Esophagus muscularis mucosa (tissue), 4 donors: ENCODE measurements around the gene MZT1. TPM values are rescaled to one million over a fixed set of nuclear protein-coding genes. Genes with fewer than 3 reads are reported as not detected.

Experiments used
- DNase-seq: peaks from one replicate; pipeline ENCODE4 v3.0.0-alpha.2; 2017; ENCODE audit errors: extremely low spot score
- H3K27ac ChIP-seq, 4 donors: fragments of 200-600 bp; sonication (generic); replicated peaks in 1 of 4; 1 replicate in 3 of 4; 2 replicates in 1 of 4; pipeline ENCODE4 v1.5.1; 2016 to 2019; ENCODE audit warnings: mild to moderate bottlenecking in 1 of 4
- H3K27me3 ChIP-seq, 4 donors: fragments of 200-600 bp; sonication (generic); one replicate each; pipeline versions ENCODE4 v1.5.1 to v1.6.0; 2016 to 2019
- H3K36me3 ChIP-seq, 4 donors: fragments of 200-600 bp; sonication (generic); one replicate each; pipeline ENCODE4 v1.5.1; 2016 to 2019
- H3K4me1 ChIP-seq, 4 donors: fragments of 200-600 bp; sonication (generic); one replicate each; pipeline ENCODE4 v1.5.1; 2016 to 2019
- H3K4me3 ChIP-seq, 4 donors: fragments of 200-600 bp; sonication (generic); 1 replicate in 2 of 4; 2 replicates in 2 of 4; pipeline ENCODE4 v1.5.1; 2016 to 2019; ENCODE audit warnings: mild to moderate bottlenecking in 4 of 4, moderate library complexity in 1 of 4
- H3K9me3 ChIP-seq, 4 donors: fragments of 200-600 bp; sonication (generic); 1 replicate in 3 of 4; 2 replicates in 1 of 4; pipeline ENCODE4 v1.5.1; 2016 to 2019
- CTCF ChIP-seq, 3 experiments: fragments of 200-600 bp in 2 of 3; fragments of 450-650 bp in 1 of 3; sonication (generic) in 2 of 3; IDR thresholded peaks; one replicate each; pipeline ENCODE4 v1.5.1; 2017 to 2019; ENCODE audit warnings: antibody characterized with exemption in 3 of 3, mild to moderate bottlenecking in 2 of 3, moderate library complexity in 1 of 3
- EP300 ChIP-seq: sonication (generic); formaldehyde crosslinking; IDR thresholded peaks from one replicate; pipeline ENCODE4 v1.6.1; 2017; ENCODE audit warnings: antibody characterized with exemption
- POLR2A ChIP-seq: fragments of 450-650 bp; IDR thresholded peaks from one replicate; pipeline ENCODE4 v1.6.1; 2017; ENCODE audit warnings: antibody characterized with exemption, moderate library complexity, mild to moderate bottlenecking, low read depth
- POLR2AphosphoS5 ChIP-seq, 2 donors: sonication (generic); formaldehyde crosslinking; IDR thresholded peaks; one replicate each; pipeline ENCODE4 v1.6.1; 2017; ENCODE audit warnings: antibody characterized with exemption in 2 of 2
- WGBS: methylation state at CpG from one replicate; pipeline ENCODE4 v1.1.5; 2018; 5-methylcytosine and 5-hydroxymethylcytosine counted together
- intact Hi-C: fragments of 100-400 bp; cut with DNase I; formaldehyde crosslinking; loops from one replicate; pipeline ENCODE4 v1.15.1; 2023
- total RNA-seq, 4 donors: library from RNA; depleted of rRNA; stranded (reverse); fragments of >200 nt; gene quantifications; one replicate each; pipeline versions ENCODE4 v1.1.0 to v1.2.1, GENCODE V29; 2016

Gene MZT1
- total RNA-seq, 4 donors from 2014 or later, result 5.1 to 8.0 (median 5.8) TPM

GRCh38 chr13:72689181-72689696 is 38.2 kb downstream of the MZT1 start:
- TF ChIP-seq POLR2AphosphoS5 (IDR thresholded peaks at IDR 0.05) (no peak), EP300 (no peak), CTCF (IDR thresholded peaks at IDR 0.05) (no peak), POLR2A (no peak)
- Histone ChIP-seq H3K27ac (no peak overlapping the region), H3K4me1 (no peaks in the 10 kb centered on the region), H3K9me3 (no peaks in the 10 kb centered on the region), H3K36me3 (no peaks in the 10 kb centered on the region), H3K27me3 (no peaks in the 10 kb centered on the region), H3K4me3 (no peak overlapping the region)
- intact Hi-C loops, result no loop called here
- DNase-seq, result no peak

- no peaks in the 10 kb centered on the region for H3K4me1 ChIP-seq
Measured at GRCh38 chr13:72686766-72687165, 40.7 kb downstream of the MZT1 start.

GRCh38 chr13:72680353-72680752 is 47.1 kb downstream of the MZT1 start:
- H3K4me3 ChIP-seq, result no peak overlapping the region
- no peaks in the 10 kb centered on the region for H3K36me3 ChIP-seq
- H3K4me1 ChIP-seq, result no peaks in the 10 kb centered on the region
- no peak overlapping the region for H3K27ac ChIP-seq
- DNase-seq, result no peak
- intact Hi-C loops, result no loop called here
- H3K9me3 ChIP-seq, result no peaks in the 10 kb centered on the region
- H3K27me3 ChIP-seq, result no peaks in the 10 kb centered on the region
- no peak for TF ChIP-seq POLR2AphosphoS5 (IDR thresholded peaks at IDR 0.05)
- TF ChIP-seq EP300, result no peak
- TF ChIP-seq POLR2A, result no peak
- TF ChIP-seq CTCF (IDR thresholded peaks at IDR 0.05), result no peak
- 89% methylated on average over 1 of the region's 1 CpG for WGBS

More at GRCh38 chr13:72686766-72687165, 40.7 kb downstream of the MZT1 start:
- TF ChIP-seq CTCF (IDR thresholded peaks at IDR 0.05) (no peak), EP300 (no peak), POLR2A (no peak), POLR2AphosphoS5 (IDR thresholded peaks at IDR 0.05) (no peak)
- WGBS, result 84% methylated on average over 3 of the region's 3 CpGs
- no peak for DNase-seq
- Histone ChIP-seq H3K27me3 (no peaks in the 10 kb centered on the region), H3K4me3 (no peak overlapping the region), H3K27ac (no peak overlapping the region), H3K36me3 (no peaks in the 10 kb centered on the region), H3K9me3 (no peaks in the 10 kb centered on the region)
- intact Hi-C loops, result no loop called here

GRCh38 chr13:72678312-72678711 is 49.1 kb downstream of the MZT1 start:
- Histone ChIP-seq H3K4me1 (no peaks in the 10 kb centered on the region), H3K4me3 (no peak overlapping the region), H3K27ac (no peak overlapping the region), H3K27me3 (no peaks in the 10 kb centered on the region), H3K36me3 (no peaks in the 10 kb centered on the region), H3K9me3 (no peaks in the 10 kb centered on the region)
- no peak for DNase-seq
- 11% methylated on average over 1 of the region's 1 CpG for WGBS
- intact Hi-C loops, result no loop called here
- TF ChIP-seq POLR2AphosphoS5 (IDR thresholded peaks at IDR 0.05), result no peak
- no peak for TF ChIP-seq CTCF (IDR thresholded peaks at IDR 0.05)
- no peak for TF ChIP-seq EP300
- no peak for TF ChIP-seq POLR2A

- Histone ChIP-seq H3K9me3 (no peaks in the 10 kb centered on the region), H3K27me3 (no peaks in the 10 kb centered on the region), H3K36me3 (no peaks in the 10 kb centered on the region), H3K4me1 (no peaks in the 10 kb centered on the region), H3K27ac (no peak overlapping the region), H3K4me3 (no peak overlapping the region)
- no peak for DNase-seq
- no peak for TF ChIP-seq CTCF (IDR thresholded peaks at IDR 0.05)
- no peak for TF ChIP-seq POLR2A
- TF ChIP-seq POLR2AphosphoS5 (IDR thresholded peaks at IDR 0.05), result no peak
- no peak for TF ChIP-seq EP300
- intact Hi-C loops, result no loop called here
Measured at GRCh38 chr13:72677431-72677830, 50.0 kb downstream of the MZT1 start.
